ENCODE measurements around the gene WNT2.

- no peak for TF ChIP-seq CTCF (IDR thresholded peaks at IDR 0.05)
- TF ChIP-seq EZH2 (IDR thresholded peaks at IDR 0.05; ENCODE audit: borderline replicate concordance, insufficient read depth, low read depth, low read length, poor library complexity, severe bottlenecking): no peak
Observed at GRCh38 chr7:117272017-117272759, 50.7 kb downstream of the WNT2 start.
